HG03064 (cell line): Measurements from ENCODE around the gene MALL.
"Not testable (repeated sequence)": the region's sequence is repeated elsewhere in the genome, so short reads cannot be mapped to it uniquely, and the experiment has no call there.

ENCODE experiments used
- ATAC-seq: cut with Tn5 transposase; IDR thresholded peaks from one replicate; pipeline ENCODE4 v1.9.1; 2021; ENCODE audit warnings: low read depth; ENCODE audit not compliant: unreplicated experiment

MALL gene

GRCh38 chr2:110054521-110055407, 60.9 kb downstream of the MALL start:
- ATAC-seq = not testable (repeated sequence)

- ATAC-seq = not testable (repeated sequence)
Measured at GRCh38 chr2:110053688-110054087, 61.9 kb downstream of the MALL start.

DNA sequence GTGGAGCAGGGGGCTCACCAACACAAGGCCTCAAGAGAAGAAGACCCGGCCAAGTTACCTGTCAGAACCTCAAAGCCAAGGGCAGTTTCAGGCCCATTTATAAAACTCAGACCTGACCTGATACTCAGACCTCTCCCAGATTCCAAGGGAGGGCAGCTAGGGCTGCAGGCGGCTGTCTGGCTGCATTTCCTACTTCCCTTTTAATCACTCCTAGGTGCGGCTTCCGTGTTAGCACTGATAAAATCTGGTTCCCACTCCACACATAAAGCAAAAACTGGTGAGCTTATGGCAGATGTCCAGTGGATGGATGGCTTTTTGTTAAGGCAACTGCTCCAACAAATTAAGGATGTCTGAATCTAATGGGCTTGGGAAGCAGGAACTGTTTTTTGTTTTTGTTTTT, 63.5 kb downstream of the MALL start:
- ATAC-seq = not testable (repeated sequence)

DNA sequence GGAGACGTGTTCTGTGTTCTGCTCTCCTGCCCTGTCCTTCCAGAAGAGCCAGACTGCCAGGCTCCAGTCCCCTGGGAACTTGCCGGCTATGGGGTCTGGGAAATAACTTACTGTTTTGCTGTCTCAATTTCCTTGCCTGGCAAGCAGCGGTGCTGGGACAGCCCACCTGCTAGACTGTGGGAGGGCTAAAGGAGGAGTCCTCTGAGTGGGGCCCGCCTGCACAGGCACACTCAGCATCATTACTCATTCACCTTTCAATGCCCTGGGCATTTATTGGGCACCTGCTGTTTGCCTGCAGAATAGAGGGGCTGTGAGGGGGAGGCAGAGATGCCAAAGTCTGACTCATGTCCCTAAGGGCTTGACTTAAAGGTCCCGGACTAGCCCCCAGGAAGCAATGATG, 65.4 kb downstream of the MALL start:
- ATAC-seq = not testable (repeated sequence)

GRCh38 chr2:110049769-110050168, 65.9 kb downstream of the MALL start:
- ATAC-seq = not testable (repeated sequence)

GRCh38 chr2:110048255-110049197, 67.1 kb downstream of the MALL start:
- not testable (repeated sequence) for ATAC-seq

DNA sequence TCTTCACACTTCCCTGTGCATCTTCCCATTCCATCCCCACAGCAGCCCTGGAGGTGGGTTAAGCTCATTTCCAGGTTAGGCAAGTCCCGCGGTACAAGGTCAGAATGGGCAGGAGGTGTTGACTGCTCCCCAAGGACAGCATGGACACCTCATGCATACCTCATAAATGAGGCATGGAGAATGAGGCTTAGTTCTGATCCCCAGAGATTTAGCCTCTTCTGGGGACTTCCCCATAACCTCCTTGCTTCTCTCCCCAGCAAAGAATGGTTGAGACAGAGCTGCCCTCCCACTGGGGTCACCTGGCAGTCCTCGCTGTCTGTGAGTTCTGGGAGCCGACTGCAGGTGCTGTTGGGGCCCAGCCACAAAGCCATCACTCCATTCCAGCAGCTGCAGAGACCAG, 68.4 kb downstream of the MALL start:
- not testable (repeated sequence) for ATAC-seq

DNA sequence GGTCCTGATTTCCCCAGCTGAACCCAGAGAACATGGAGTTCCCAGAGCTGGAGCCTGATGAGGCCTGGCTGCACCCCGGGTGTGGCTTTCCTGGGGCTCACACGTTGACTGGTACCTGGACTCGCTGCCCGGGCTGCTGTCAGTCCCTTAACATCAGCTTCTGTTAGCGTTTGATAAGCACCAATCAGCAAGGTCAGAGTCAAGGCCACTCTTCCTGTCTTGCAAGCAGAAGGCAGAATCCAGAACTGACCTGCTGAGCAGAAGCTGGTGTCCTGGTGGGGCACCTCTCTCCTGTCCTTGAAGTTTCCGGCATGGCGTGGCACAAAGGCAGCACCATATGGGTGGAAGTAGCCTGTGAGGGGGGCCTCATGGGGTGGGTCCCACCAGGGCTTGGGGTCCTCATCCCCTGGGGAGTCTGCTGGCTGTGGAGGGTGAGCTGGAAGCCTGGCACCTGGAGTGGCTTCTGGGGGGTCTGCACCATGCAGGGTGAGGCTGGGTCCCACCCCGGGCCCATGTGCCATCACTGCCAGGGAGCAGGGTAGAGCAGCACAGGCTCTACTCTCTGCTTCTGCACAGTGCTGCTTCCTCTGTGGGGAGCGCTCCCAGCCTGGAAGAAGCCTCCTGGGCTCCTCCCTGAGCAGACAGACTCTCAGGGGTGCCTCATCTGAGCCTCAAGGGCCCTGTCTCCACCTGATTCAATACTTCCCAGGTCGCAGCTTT, 73.5 kb downstream of the MALL start:
- ATAC-seq = not testable (repeated sequence)

DNA sequence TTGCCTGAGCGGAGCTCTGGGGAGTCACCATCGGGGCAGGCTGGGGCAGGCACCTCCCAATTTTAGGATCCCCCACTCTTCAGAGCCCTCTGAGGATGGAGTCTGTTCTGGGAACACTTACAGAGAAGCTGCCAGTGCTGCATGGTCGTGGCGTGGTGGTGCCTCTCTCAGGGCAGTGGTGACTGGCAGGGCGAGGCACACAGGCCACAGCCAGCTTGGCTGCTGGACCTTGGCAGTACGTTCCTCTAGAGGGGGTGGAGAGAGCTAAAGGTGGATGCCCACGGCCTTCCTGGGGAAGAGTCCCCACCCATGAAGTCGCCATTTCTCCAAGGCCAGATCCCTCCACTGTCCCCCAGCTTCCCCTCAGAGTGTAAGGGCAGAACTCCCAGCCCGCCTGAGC, 78.3 kb downstream of the MALL start:
- ATAC-seq = not testable (repeated sequence)

- ATAC-seq = not testable (repeated sequence)
Measured at GRCh38 chr2:110035384-110035783, 80.2 kb downstream of the MALL start.

DNA sequence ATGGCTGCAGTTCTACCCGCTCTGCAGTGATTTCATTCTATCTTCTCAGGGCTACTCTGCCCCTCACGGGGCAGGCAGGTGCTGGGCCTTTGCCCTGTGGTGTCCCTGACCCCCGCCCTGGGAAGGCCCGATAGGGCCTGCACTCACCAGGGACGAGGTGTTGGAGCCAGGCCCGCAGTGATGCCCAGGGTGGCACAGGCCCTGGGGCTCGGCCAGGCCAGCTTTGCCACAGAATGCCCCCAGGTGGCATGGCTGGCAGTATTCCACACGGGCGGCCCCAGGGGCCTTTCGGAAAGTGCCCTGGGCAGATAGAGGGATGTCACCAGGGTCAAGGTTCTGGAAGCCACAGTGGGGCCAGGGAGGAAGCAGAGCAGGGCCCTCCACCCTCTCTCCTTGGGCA, 80.7 kb downstream of the MALL start:
- not testable (repeated sequence) for ATAC-seq
